Type B pancreatic cell (in vitro differentiated cells): ENCODE data around the gene TLCD1. TPM values are rescaled to one million over a fixed set of nuclear protein-coding genes. Genes with fewer than 3 reads are reported as not detected.
A peak's percentile ranks its signal among the peaks of the same experiment; 100 is the strongest.

Experiments used
- DNase-seq: peaks from one replicate; pipeline ENCODE4 v3.0.0; 2021; ENCODE audit warnings: mixed read lengths; ENCODE audit not compliant: unreplicated experiment; ENCODE audit errors: extremely low spot score
- H3K27ac Mint-ChIP-seq: 2 replicates; pipeline ENCODE4 v1.8.0; 2021; ENCODE audit warnings: mild to moderate bottlenecking, mixed read lengths
- H3K27me3 Mint-ChIP-seq: 2 replicates; pipeline ENCODE4 v1.8.0; 2021; ENCODE audit warnings: mixed read lengths
- H3K36me3 Mint-ChIP-seq: 2 replicates; pipeline ENCODE4 v1.8.0; 2021; ENCODE audit warnings: mixed read lengths
- H3K4me1 Mint-ChIP-seq: one replicate; pipeline ENCODE4 v1.8.0; 2021; ENCODE audit warnings: mixed read lengths; ENCODE audit not compliant: unreplicated experiment
- H3K4me3 Mint-ChIP-seq: 2 replicates; pipeline ENCODE4 v1.8.0; 2021; ENCODE audit warnings: mild to moderate bottlenecking, mixed read lengths
- H3K9me3 Mint-ChIP-seq: 2 replicates; pipeline ENCODE4 v1.8.0; 2021; ENCODE audit warnings: mixed read lengths
- total RNA-seq: library from RNA; stranded (reverse); gene quantifications from 2 replicates; pipeline ENCODE4 v1.2.1, GENCODE V29; 2021; ENCODE audit warnings: low replicate concordance
- TF ChIP-seq, protein P1 (sequence below): fragments of 200-600 bp; sonication (generic); conservative IDR thresholded peaks from 2 replicates; pipeline ENCODE4 v1.5.0; 2021; ENCODE audit warnings: antibody characterized with exemption, mild to moderate bottlenecking

TLCD1 gene
- total RNA-seq, 1 donor from 2014 or later = 18.6 TPM

GRCh38 chr17:28712705-28713415 is 13.2 kb downstream of the TLCD1 start:
- DNase-seq = no peak
- Mint-ChIP-seq H3K4me3 (peak overlapping the region; percentile 97), H3K36me3 (peaks cover 21% of the 10 kb centered on the region), H3K27ac (peak overlapping the region; percentile 87), H3K4me1 (peaks cover 12% of the 10 kb centered on the region), H3K27me3 (no peaks in the 10 kb centered on the region), H3K9me3 (no peaks in the 10 kb centered on the region)
- TF ChIP-seq, protein P1, sequence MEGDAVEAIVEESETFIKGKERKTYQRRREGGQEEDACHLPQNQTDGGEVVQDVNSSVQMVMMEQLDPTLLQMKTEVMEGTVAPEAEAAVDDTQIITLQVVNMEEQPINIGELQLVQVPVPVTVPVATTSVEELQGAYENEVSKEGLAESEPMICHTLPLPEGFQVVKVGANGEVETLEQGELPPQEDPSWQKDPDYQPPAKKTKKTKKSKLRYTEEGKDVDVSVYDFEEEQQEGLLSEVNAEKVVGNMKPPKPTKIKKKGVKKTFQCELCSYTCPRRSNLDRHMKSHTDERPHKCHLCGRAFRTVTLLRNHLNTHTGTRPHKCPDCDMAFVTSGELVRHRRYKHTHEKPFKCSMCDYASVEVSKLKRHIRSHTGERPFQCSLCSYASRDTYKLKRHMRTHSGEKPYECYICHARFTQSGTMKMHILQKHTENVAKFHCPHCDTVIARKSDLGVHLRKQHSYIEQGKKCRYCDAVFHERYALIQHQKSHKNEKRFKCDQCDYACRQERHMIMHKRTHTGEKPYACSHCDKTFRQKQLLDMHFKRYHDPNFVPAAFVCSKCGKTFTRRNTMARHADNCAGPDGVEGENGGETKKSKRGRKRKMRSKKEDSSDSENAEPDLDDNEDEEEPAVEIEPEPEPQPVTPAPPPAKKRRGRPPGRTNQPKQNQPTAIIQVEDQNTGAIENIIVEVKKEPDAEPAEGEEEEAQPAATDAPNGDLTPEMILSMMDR = no peak

GRCh38 chr17:28712032-28712704 is 13.9 kb downstream of the TLCD1 start:
- H3K4me1 Mint-ChIP-seq = peaks cover 18% of the 10 kb centered on the region
- TF ChIP-seq, protein P1 = no peak
- H3K9me3 Mint-ChIP-seq = no peaks in the 10 kb centered on the region
- peak overlapping the region; percentile 97 for H3K4me3 Mint-ChIP-seq
- no peak for DNase-seq
- H3K36me3 Mint-ChIP-seq = peaks cover 21% of the 10 kb centered on the region
- H3K27me3 Mint-ChIP-seq = no peaks in the 10 kb centered on the region
- peak overlapping the region; percentile 87 for H3K27ac Mint-ChIP-seq

- Mint-ChIP-seq H3K27ac (peak within 1 kb of the TSS; percentile 97), H3K9me3 (no peaks in the 10 kb centered on the region), H3K4me3 (peak within 1 kb of the TSS; percentile 97), H3K4me1 (peaks cover 20% of the 10 kb centered on the region), H3K27me3 (no peaks in the 10 kb centered on the region), H3K36me3 (peaks cover 21% of the 10 kb centered on the region)
- peak; percentile 77 for DNase-seq
- TF ChIP-seq, protein P1 = no peak
These were observed 14.4 kb downstream of the TLCD1 start, which contains the start of gene PROCA1 for GRCh38 chr17:28711723-28712031. Gene PROCA1, minus strand, starts transcription at chr17:28711888. Its CDS starts 228 bp downstream, at chr17:28711660.

DNA sequence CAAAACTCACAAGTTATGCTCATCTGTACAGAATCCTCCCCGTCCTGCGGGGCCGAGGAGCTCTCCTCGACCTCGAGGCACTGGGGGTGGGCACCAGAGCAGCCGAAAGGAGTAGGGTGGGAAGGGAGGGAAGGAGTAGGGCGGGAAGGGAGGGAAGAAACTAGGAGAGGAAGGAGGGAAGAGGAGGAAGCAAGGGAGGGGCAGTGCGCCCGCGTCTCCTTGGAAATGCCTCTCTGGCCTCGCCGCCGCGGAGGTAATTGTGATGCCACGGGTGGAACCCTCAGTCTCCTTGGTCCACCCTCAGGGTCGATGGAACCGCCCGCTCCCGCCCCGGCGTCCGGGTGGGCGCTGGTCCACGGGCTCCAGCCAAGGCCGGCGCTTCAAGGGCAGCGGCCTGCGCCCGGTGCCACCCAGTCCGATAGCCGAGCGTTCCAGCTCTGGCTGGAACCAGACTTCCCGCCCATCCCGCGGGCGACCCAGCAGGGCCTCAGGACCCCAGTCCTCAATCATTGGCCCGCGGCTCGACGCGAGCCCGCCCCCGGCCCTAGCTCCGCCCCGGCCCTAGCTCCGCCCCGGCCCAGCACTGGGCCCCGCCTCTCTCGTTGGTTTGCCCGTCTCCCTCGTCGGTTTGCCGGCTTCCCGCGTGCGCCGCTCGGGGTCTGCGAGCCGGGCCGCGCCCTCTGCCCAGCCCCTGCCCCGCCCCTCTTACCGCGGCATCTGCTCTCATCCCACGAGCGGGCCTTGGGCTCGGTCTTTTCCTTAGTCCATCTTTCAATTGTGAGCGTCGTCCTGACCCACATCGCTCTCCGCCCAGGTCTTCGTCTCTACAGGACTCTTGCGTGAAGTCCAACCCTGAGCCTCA is 14.9 kb downstream of the TLCD1 start:
- Mint-ChIP-seq H3K9me3 (no peaks in the 10 kb centered on the region), H3K27ac (peak overlapping the region; percentile 97), H3K4me1 (peaks cover 20% of the 10 kb centered on the region), H3K27me3 (no peaks in the 10 kb centered on the region), H3K36me3 (peaks cover 21% of the 10 kb centered on the region), H3K4me3 (peak overlapping the region; percentile 97)
- peak; percentile 98 for DNase-seq
- TF ChIP-seq, protein P1 = no peak

DNA sequence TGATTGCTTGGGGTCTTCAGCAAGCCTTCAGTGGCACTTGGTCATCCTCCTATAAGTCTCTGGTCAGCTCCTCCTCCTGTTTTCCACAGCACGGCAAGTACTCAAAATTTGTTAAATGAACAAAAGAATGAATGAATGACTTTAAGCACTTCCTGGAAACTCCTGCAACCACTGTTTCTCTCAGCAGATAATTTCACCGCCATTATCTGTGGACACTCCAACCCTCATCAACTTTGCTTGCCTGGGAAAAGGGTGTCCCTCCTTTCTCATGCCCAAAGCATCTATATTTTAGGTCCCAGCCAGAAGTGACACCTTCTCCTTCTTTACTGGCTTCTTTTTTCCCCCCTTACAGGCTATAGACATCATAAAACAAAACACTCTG is 18.7 kb downstream of the TLCD1 start:
- Mint-ChIP-seq H3K36me3 (peaks cover 5% of the 10 kb centered on the region), H3K27ac (peak overlapping the region; percentile 13), H3K4me1 (peaks cover 14% of the 10 kb centered on the region), H3K9me3 (no peaks in the 10 kb centered on the region), H3K27me3 (no peaks in the 10 kb centered on the region), H3K4me3 (no peak overlapping the region)
- TF ChIP-seq, protein P1 = no peak
- no peak for DNase-seq
